Stimulated activated naive CD4-positive, alpha-beta T cell (primary cell): Measurements from ENCODE around the gene MEGF10.

Experiments used
- DNase-seq, 6 experiments: peaks; one replicate each; lab custom pipeline; 2025; lab: John Stamatoyannopoulos, UW

The MEGF10 gene

GRCh38 chr5:127411381-127411780 lies 120.8 kb downstream of the MEGF10 start:
- no peak for DNase-seq

GRCh38 chr5:127412698-127413097 lies 122.1 kb downstream of the MEGF10 start:
- DNase-seq, result no peak

DNA sequence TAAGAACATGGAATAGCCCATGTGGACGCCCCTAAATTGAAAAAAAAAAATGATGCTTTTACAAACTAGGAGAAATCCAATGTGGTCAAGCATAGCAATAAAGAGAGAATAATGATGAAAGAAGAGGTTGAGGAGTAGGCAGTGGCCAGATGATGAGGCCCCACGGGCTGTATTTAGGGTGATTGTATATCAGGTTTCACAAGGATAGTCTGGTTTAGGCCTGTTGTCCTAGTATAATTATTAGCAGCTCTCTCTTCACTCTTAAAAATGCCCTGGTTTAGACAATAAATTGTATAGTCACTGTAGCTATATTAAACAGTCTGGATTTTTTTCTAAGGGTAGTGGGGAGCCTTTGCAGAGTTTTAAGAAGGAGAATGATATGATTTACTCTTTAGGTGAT lies 124.4 kb downstream of the MEGF10 start:
- DNase-seq, result no peak

- DNase-seq, result no peak
Observed at GRCh38 chr5:127416906-127417305, 126.3 kb downstream of the MEGF10 start.

GRCh38 chr5:127417528-127417927 lies 126.9 kb downstream of the MEGF10 start:
- no peak for DNase-seq

DNA sequence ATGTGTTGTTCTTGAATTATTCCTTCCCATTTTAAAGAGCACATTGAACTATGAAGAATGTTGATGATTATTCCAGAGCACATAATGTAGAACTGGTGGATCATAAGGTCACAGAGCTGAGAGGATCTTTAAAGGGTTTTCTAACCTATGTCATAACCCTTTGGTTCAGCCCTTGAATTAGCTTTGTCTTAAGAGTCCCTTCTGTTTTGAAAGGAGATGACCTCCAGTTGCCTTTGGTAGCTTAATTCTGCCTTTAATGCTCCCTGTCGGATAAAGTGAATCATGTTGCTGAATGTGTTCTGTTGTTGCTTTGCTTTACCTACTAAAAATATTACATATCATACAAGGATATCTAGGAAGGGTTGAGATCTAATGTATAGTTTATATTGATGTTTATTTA lies 127.8 kb downstream of the MEGF10 start:
- DNase-seq, result no peak

DNA sequence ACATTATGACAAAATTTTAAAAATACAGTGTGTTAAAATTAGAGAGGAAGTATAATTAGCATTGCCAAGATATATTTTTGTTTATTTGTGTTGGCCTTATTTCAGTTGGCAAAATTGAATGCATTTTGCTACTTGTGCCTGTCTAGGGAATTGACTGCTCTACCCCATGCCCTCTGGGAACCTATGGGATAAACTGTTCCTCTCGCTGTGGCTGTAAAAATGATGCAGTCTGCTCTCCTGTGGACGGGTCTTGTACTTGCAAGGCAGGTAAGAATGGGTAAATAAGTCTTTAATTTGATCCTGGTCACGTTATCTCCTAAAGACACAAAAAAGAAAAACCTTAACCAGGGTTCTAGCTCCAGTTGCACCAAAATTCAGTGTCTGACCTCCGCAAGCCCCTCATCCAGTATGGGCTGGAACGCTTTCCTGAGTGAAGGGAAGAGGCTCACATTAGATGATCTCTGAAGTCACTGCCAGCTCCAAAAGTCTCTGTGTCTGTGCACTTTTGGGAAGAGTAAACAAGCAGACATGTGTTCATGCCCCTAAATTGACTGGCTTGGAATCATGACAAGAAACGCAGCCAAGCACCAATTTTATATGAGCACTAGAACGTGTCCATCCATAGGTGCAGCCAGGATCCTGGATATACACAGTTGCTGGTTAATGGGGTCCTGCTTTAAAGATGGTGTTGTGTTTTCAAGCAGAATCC lies 128.5 kb downstream of the MEGF10 start:
- no peak for DNase-seq

DNA sequence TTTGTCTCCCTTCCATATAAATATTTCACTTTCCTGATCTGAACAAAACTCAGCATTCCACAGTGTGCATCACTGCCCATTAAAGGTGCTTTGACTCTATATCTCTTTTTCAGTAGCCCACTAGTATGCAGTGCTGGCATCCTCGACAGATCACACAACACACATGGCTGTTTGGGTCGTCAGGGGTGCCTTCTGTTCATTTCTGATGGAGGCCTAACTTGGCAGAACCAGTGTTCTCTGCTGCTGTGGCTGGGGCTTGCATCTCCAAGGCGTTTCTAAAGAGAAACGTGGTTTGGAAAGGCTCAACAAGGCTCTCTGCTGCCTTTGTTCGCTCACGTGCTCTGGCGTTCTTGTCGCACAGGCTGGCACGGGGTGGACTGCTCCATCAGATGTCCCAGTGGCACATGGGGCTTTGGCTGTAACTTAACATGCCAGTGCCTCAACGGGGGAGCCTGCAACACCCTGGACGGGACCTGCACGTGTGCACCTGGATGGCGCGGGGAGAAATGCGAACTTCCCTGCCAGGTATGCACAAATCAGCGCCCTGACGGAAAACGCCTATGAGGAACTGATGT lies 129.2 kb downstream of the MEGF10 start:
- DNase-seq, result no peak

DNA sequence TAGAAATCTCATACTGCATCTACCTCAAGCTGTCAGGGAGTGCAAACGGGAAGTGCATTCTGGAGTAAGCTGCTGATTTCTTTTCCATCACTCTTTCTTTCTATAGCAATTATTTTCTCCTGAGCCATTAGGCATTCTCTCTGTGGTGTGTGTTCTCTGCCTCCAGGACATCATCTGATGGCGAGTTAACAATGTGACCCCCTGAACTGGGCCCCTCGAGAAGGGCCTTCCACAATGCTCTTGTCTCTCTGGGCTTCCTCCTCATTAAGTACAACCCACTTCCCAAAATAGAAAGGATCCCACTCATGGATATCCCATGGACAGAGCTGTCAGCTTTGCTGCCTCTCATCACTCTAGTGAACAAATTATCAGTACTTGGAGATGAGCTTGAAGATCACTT lies 130.2 kb downstream of the MEGF10 start:
- no peak for DNase-seq

- DNase-seq, result no peak
Observed at GRCh38 chr5:127421471-127421870, 130.9 kb downstream of the MEGF10 start.

- no peak for DNase-seq
Observed at GRCh38 chr5:127423173-127423798, 132.7 kb downstream of the MEGF10 start.

- no peak for DNase-seq
Observed at GRCh38 chr5:127425037-127425436, 134.4 kb downstream of the MEGF10 start.

GRCh38 chr5:127425868-127426267 lies 135.3 kb downstream of the MEGF10 start:
- no peak for DNase-seq

DNA sequence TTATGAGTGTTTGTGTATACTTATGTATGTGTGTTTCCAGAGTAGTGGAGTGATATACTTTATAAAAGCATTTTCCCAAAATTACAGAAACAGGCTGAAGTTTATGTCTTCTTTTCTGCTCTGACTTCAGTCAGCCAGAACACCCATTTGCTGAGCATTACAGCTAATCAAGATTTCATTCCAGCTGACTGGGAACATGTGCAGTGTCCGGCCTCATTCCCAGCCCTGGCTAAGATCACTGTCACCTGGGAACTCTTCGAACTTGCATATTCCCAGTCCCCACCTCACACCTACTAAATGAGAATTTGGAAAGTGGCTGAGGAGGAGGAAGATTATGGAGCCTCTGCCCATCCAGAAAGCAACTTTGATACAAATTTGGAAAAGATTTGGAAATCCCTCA lies 136.1 kb downstream of the MEGF10 start:
- no peak for DNase-seq

DNA sequence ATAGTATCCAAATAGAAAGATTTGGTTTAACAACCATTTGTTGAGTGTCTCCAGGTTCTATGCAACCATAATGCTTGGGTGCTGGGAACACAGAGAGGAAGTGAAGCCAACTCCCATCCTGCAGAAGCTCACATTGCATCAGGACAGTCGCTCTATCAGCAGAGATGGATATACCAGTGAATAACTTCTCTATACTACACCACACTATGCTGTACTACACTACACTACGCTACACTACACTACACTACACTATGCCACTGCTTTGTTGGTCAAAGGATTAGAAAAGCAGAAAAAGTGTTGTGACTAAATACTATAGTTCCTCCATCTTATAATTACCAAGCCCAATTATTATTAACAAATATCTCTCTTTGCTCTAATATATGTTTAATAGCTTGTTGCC lies 137.7 kb downstream of the MEGF10 start:
- DNase-seq, result no peak

DNA sequence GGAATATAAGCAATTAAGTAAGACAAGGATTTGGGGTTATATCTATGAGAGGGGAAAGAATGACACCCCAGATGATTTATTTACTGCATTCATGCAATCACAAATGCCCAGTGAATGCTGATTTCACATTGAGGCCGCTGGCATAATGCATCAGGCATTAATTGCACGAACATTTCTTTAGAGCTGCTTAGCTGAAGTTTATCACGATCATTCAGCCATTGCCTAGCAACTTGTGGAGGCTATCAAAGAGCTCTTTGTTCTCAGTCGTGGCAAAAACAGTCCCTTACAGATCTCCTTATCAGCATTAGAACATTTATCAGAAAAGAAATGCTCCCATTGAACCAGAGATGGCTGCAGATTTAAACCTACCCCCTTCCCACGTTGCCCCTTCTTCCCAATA lies 138.2 kb downstream of the MEGF10 start:
- DNase-seq, result no peak

DNA sequence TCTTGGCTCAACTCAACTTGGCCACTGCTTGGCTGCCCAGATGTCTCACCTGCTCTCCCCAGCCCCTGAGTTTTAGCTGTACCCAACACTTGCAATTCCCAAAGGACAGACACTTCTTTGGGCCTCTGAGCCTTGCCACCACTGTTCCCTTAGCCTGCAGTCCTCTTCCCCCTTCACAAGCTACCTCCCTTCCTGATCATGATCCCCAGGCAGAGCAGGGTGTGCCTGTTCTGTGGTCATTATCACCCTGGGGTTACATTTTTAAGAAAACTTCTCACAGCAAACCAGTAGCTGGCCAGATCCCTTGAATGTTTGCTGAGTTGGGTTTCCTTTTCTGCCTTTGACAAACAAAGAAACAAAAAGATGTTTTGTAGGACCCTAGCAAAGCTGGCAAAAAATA lies 139.3 kb downstream of the MEGF10 start:
- no peak for DNase-seq

DNA sequence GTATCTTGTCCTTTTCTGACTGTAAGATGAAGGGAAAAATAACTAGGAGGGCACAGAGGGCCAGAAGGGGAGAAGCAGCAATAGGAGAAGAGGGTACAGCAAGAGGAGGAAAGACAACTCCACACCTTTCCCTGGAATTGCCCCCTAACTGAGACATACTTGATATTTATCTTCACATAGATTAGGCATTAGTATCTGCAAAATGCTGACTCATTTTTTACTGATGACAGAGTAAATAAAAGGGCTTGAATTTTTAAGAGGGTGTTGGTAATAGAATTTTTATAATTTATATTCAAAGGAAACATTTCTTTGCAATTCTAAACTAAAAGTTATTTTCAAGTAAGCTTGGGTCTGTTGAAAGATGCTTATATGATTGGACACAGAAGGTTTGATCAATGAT lies 140.0 kb downstream of the MEGF10 start:
- DNase-seq, result no peak

GRCh38 chr5:127431977-127432585 lies 141.5 kb downstream of the MEGF10 start:
- no peak for DNase-seq

GRCh38 chr5:127433526-127433925 lies 142.9 kb downstream of the MEGF10 start:
- no peak for DNase-seq

DNA sequence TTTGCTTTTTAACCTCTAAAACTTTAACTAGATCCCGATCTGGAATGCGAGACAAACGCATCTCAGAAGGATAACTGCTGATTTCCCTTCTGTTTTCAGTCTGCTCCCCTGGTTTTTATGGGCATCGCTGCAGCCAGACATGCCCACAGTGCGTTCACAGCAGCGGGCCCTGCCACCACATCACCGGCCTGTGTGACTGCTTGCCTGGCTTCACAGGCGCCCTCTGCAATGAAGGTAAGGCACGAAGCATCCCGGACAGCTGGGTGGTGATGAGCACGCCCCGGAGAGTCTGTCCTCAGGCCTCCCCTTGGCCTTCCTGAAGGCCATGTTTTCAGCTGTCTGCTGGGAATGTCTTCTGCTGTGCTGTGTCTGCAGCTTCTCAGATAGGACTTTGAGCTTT lies 144.0 kb downstream of the MEGF10 start:
- DNase-seq, result no peak

- no peak for DNase-seq
Observed at GRCh38 chr5:127435821-127436220, 145.2 kb downstream of the MEGF10 start.

GRCh38 chr5:127439644-127440043 lies 149.0 kb downstream of the MEGF10 start:
- DNase-seq, result no peak
